Measurements from ENCODE around the gene RSRC1.
"Not testable (repeated sequence)": the region's sequence is repeated elsewhere in the genome, so short reads cannot be mapped to it uniquely, and the experiment has no call there.

DNA sequence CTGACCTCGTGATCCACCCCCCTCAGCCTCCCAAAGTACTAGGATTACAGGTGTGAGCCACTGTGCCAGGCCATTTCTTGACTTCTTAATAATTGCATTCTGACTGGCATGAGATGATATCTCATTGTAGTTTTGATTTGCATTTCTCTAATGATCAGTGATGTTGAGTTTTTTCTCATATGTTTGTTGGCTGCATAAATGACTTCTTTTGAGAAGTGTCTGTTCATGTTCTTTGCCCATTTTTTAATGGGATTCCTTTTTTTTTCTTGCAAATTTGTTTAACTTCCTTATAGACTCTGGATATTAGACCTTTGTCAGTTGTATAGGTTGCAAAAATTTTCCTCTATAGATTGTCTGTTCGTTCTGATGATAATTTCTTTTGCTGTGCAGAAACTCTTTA lies 3.7 kb downstream of the RSRC1 start:
- TF ChIP-seq, protein P1, sequence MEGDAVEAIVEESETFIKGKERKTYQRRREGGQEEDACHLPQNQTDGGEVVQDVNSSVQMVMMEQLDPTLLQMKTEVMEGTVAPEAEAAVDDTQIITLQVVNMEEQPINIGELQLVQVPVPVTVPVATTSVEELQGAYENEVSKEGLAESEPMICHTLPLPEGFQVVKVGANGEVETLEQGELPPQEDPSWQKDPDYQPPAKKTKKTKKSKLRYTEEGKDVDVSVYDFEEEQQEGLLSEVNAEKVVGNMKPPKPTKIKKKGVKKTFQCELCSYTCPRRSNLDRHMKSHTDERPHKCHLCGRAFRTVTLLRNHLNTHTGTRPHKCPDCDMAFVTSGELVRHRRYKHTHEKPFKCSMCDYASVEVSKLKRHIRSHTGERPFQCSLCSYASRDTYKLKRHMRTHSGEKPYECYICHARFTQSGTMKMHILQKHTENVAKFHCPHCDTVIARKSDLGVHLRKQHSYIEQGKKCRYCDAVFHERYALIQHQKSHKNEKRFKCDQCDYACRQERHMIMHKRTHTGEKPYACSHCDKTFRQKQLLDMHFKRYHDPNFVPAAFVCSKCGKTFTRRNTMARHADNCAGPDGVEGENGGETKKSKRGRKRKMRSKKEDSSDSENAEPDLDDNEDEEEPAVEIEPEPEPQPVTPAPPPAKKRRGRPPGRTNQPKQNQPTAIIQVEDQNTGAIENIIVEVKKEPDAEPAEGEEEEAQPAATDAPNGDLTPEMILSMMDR (IDR thresholded peaks at IDR 0.05 in 8 of 11, conservative IDR thresholded peaks at IDR 0.05 in 3 of 11): not testable (repeated sequence)
- not testable (repeated sequence) for TF ChIP-seq POLR2A, POLR2AphosphoS5 (IDR thresholded peaks at IDR 0.05)

All from spleen (tissue), 7 donors.